BE2C (cell line): ENCODE measurements around the gene VWC2L.

Experiments used
- DNase-seq: peaks from one replicate; pipeline ENCODE4 v3.0.0-alpha.2; 2020
- H3K27me3 ChIP-seq: fragments of 250-450 bp; sonication (Bioruptor Pico); 2 replicates; pipeline ENCODE4 v1.5.1; 2020; ENCODE audit warnings: mild to moderate bottlenecking
- H3K36me3 ChIP-seq: fragments of 250-450 bp; sonication (Bioruptor Pico); 2 replicates; pipeline ENCODE4 v1.5.1; 2020; ENCODE audit warnings: mild to moderate bottlenecking
- H3K4me1 ChIP-seq: fragments of 250-450 bp; sonication (Bioruptor Pico); 2 replicates; pipeline ENCODE4 v1.5.1; 2020
- H3K4me3 ChIP-seq: 2 replicates; pipeline ENCODE4 v1.5.1; 2011; ENCODE audit warnings: low read depth, low read length
- H3K9me3 ChIP-seq: fragments of 250-450 bp; sonication (Bioruptor Pico); 2 replicates; pipeline ENCODE4 v1.5.1; 2020
- CTCF ChIP-seq: IDR thresholded peaks from 2 replicates; pipeline ENCODE4 v1.5.1; 2012; ENCODE audit warnings: mild to moderate bottlenecking, low read depth, low read length

Gene VWC2L

DNA sequence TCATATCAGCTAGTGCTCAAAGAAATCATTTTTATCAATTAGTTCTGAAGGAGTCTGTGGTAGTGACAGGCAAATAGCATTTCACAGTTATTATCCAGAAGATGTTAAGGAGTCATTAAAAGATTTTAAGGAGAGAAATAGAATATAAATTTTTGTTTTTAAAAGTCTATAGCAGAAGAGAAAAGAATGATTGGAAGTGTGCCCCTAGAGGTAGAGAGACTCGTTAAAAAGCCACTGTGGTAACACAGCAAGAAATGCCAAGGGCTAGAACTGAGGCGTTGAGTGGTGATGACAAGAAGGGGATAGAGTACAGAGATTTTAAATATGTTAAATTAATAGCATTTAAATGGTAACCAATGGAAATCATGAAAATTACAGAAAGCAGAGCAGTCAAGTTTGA lies 78.3 kb downstream of the VWC2L start:
- H3K36me3 ChIP-seq, result no peaks in the 10 kb centered on the region

DNA sequence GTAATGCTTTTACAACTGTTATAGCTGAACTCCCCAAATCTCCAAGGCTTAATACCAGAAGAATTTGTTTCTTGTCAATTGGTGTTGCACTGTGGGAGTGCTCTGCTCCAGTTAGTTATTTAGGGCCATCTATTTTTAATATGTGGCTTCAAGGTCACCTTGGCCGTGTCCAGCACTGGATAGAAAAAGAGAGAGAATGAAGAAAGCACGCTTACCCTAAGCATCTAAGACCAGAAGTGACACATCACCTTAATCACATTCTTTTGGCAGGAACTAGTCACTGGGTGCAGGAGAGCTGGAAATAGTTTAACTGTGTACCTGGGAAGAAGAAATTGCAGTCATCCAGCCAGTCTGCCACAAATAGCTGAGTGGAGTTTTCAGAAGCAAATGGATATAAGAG lies 78.8 kb downstream of the VWC2L start:
- no peak for DNase-seq
- H3K27me3 ChIP-seq, result no peaks in the 10 kb centered on the region
- H3K9me3 ChIP-seq, result no peaks in the 10 kb centered on the region
- H3K4me1 ChIP-seq, result peaks cover 10% of the 10 kb centered on the region
- TF ChIP-seq CTCF, result no peak
- H3K4me3 ChIP-seq, result no peak overlapping the region
- H3K36me3 ChIP-seq, result no peaks in the 10 kb centered on the region

More for the DNA sequence above, 78.3 kb downstream of the VWC2L start:
- H3K4me3 ChIP-seq, result no peak overlapping the region
- DNase-seq, result no peak
- no peaks in the 10 kb centered on the region for H3K27me3 ChIP-seq
- H3K9me3 ChIP-seq, result no peaks in the 10 kb centered on the region
- TF ChIP-seq CTCF, result peak; percentile 32
- H3K4me1 ChIP-seq, result peaks cover 13% of the 10 kb centered on the region

DNA sequence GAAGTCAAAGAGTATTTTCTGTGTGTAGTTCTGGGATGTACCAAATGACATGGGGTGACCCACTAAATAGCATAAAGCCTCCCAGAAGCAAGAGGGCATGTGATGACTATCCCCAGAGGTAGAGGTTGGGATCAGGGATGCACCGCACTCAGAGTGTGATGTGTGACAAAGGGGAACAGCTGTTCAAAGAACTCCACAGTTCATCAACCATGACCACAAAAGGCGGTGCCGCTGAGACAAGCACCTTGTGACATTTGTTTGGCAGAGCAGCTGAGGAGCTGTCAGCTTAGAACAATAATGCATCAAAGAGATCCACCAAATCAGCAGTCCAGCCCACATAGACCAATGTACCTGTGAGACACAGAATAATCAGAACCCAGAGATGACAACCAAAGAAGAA lies 81.3 kb downstream of the VWC2L start:
- Histone ChIP-seq H3K4me3 (no peak overlapping the region), H3K27me3 (no peaks in the 10 kb centered on the region), H3K36me3 (no peaks in the 10 kb centered on the region), H3K9me3 (no peaks in the 10 kb centered on the region), H3K4me1 (peaks cover 4% of the 10 kb centered on the region)
- TF ChIP-seq CTCF, result no peak
- DNase-seq, result no peak

- no peaks in the 10 kb centered on the region for H3K9me3 ChIP-seq
- no peak overlapping the region for H3K4me3 ChIP-seq
- H3K4me1 ChIP-seq, result peaks cover 4% of the 10 kb centered on the region
- DNase-seq, result no peak
- no peaks in the 10 kb centered on the region for H3K27me3 ChIP-seq
- no peak for TF ChIP-seq CTCF
- no peaks in the 10 kb centered on the region for H3K36me3 ChIP-seq
These were observed 81.8 kb downstream of the VWC2L start for GRCh38 chr2:214492608-214493007.

DNA sequence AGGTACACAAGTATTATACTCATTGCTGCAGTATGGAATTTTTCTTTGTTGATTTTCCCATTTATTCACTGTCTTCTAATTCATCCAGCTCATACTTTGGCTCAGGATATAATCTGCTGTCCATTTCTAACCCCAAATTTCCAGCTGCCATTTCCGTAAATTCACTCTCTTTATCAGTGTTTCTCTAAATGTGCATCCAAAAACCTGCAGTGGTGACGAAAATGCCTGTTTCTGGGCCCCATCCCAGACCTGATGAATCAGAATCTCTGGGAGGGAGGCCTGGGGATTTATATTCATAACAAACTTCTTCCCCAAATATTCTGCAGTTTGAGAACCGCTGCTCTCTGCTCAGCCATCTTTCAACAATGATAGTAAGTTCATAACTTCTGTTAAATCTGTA lies 86.6 kb downstream of the VWC2L start:
- no peak for DNase-seq
- Histone ChIP-seq H3K9me3 (no peaks in the 10 kb centered on the region), H3K4me3 (no peak overlapping the region), H3K4me1 (no peaks in the 10 kb centered on the region), H3K27me3 (no peaks in the 10 kb centered on the region), H3K36me3 (no peaks in the 10 kb centered on the region)
- no peak for TF ChIP-seq CTCF

DNA sequence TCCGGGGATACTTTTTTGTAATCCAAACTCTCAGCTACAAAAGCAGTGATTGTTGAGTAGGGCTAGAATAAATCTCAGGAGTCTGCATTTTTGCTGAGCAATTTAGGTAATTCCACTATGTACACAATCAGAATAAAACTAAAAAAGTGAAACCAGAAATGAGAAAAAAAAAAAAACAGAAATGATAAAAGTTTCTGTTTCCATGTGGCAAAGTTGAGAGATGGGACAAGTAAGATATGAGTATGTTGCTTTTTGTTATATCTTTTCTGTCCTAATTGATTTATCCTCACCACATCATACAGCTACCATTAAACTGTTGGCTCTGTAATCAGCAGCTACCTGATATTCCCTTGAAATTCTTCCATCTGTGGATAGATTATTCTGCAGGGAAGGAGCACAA lies 92.7 kb downstream of the VWC2L start:
- H3K27me3 ChIP-seq, result no peaks in the 10 kb centered on the region
- TF ChIP-seq CTCF, result no peak
- peaks cover 3% of the 10 kb centered on the region; the same call in 1 of the 2 replicates for H3K4me1 ChIP-seq

More for the DNA sequence above, 92.7 kb downstream of the VWC2L start:
- H3K9me3 ChIP-seq, result no peaks in the 10 kb centered on the region
- no peak overlapping the region for H3K4me3 ChIP-seq
- H3K36me3 ChIP-seq, result no peaks in the 10 kb centered on the region
- no peak for DNase-seq
